Thymus (tissue), 11 donors: Measurements from ENCODE around the gene TLR7. TPM values are rescaled to one million over a fixed set of nuclear protein-coding genes. Genes with fewer than 3 reads are reported as not detected.
A peak's percentile ranks its signal among the peaks of the same experiment; 100 is the strongest.

ENCODE experiments used
- DNase-seq, 9 donors: peaks; one replicate each; pipeline ENCODE4 v3.0.0-alpha.2; 2013; ENCODE audit warnings: low spot score in 9 of 9, low read depth in 6 of 9, missing footprints in 1 of 9
- H3K27ac ChIP-seq, 2 donors: one replicate each; pipeline ENCODE4 v1.5.1; 2013; ENCODE audit warnings: control low read depth in 1 of 2, low read depth in 1 of 2, low read length in 1 of 2, mild to moderate bottlenecking in 1 of 2, moderate library complexity in 1 of 2
- H3K27me3 ChIP-seq, 2 donors: one replicate each; pipeline ENCODE4 v1.5.1; 2013; ENCODE audit warnings: low read length in 1 of 2; ENCODE audit not compliant: control insufficient read depth in 2 of 2, insufficient read depth in 1 of 2
- H3K36me3 ChIP-seq, 2 donors: one replicate each; pipeline ENCODE4 v1.5.1; 2013; ENCODE audit warnings: low read length in 1 of 2, mild to moderate bottlenecking in 1 of 2, moderate library complexity in 1 of 2; ENCODE audit not compliant: control insufficient read depth in 2 of 2, insufficient read depth in 2 of 2
- H3K4me1 ChIP-seq, 2 donors: one replicate each; pipeline ENCODE4 v1.5.1; 2013; ENCODE audit warnings: low read length in 2 of 2; ENCODE audit not compliant: control insufficient read depth in 2 of 2, insufficient read depth in 2 of 2
- H3K4me3 ChIP-seq, 2 donors: one replicate each; pipeline ENCODE4 v1.5.1; 2013; ENCODE audit warnings: low read length in 2 of 2, control low read depth in 1 of 2, mild to moderate bottlenecking in 1 of 2
- H3K9me3 ChIP-seq, 2 donors: one replicate each; pipeline ENCODE4 v1.5.1; 2013; ENCODE audit warnings: low read length in 1 of 2, mild to moderate bottlenecking in 1 of 2; ENCODE audit not compliant: control insufficient read depth in 2 of 2, insufficient read depth in 1 of 2
- WGBS: extraction: QIAGEN DNeasy Blood & Tissue Kit; methylation state at CpG from one replicate; pipeline ENCODE4 v1.1.7; 2013; 5-methylcytosine and 5-hydroxymethylcytosine counted together
- polyA plus RNA-seq: library from polyadenylated mRNA; stranded (reverse); fragments of 200-250 nt; gene quantifications from one replicate; pipeline ENCODE4 v1.2.3, GENCODE V29; 2013
- total RNA-seq: library from RNA; stranded (reverse); fragments of 120-200 nt; gene quantifications from one replicate; pipeline ENCODE4 v1.2.4, GENCODE V29; 2013
- donor health status: healthy.

TLR7 gene
- total and polyA plus RNA-seq, 2 donors = 0.62 to 2.2 TPM

DNA sequence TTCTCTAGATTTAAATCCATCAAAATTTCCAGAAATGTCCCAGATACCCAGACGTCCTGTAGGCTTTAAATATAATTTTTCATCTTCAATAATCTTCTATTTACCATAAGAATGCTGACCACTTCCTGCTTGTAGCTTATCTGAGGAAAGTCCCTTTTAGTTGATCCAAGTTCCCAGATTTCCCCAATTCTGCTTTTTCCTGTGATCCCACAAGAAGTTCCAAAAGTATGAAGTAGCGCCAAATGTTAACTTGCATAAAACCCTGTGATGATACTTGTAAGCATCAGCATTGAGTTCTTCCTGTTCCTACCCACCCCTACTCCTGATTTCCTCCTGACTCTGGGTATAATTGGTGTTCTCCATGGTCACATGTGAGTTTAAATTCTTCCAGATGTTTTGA, 29.0 kb downstream of the TLR7 start:
- Histone ChIP-seq H3K27ac (no peak overlapping the region), H3K4me3 (no peak overlapping the region), H3K4me1 (peaks cover 13 to 43% of the 10 kb centered on the region in 2 donors), H3K27me3 (no peaks in the 10 kb centered on the region), H3K9me3 (no peaks in the 10 kb centered on the region), H3K36me3 (no peaks in the 10 kb centered on the region)
- DNase-seq = no peak
- WGBS = 89% methylated on average over 2 of the region's 2 CpGs

DNA sequence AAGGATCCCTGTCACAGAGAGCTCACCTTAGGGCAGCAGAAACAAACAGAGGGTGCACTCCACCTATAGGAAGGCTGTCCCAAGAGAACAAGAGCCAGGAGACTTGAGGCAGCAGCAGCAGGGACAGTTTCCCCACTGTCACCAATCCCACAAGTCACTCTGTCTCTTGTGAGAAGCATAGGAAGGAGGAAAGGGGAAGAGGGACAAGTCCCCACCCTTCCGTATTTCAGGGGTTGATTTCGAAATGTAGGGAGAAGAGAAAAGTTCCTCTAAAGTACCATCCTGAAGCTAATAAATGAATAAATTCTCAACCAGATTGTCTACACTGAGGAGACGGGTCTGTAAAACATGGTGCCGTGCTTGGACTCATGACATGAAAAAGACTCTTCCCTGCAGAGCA, 30.1 kb downstream of the TLR7 start:
- no peak overlapping the region for H3K27ac ChIP-seq
- H3K9me3 ChIP-seq = no peaks in the 10 kb centered on the region
- H3K4me1 ChIP-seq = peaks cover 11 to 36% of the 10 kb centered on the region in 2 donors
- WGBS = 74% methylated on average over 4 of the region's 4 CpGs
- no peaks in the 10 kb centered on the region for H3K27me3 ChIP-seq
- no peak overlapping the region for H3K4me3 ChIP-seq
- H3K36me3 ChIP-seq = no peaks in the 10 kb centered on the region
- no peak for DNase-seq

DNA sequence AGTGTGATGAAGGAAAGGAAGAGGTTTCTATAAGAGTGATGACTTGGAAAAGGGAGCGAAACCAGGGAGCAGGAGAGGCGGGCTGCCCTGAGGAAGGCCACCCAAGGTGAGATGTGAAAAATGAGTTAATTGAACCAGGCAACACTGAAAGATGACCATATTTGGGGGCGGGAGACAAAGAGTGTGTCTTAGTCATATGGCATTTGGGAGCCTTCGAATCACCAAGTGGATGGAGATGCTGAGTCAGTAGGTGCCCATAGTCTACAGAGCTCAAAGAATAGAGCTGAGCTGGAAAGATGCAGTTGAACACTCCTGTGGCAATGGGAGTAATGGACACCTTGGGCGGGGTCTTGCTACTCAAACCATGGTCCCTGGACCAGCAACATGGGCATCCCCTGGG, 31.2 kb downstream of the TLR7 start:
- Histone ChIP-seq H3K9me3 (no peaks in the 10 kb centered on the region), H3K4me1 (peaks cover 8 to 31% of the 10 kb centered on the region in 2 donors), H3K4me3 (no peak overlapping the region), H3K27ac (no peak overlapping the region), H3K27me3 (no peaks in the 10 kb centered on the region), H3K36me3 (no peaks in the 10 kb centered on the region)
- no peak for DNase-seq
- WGBS = 97% methylated on average over 5 of the region's 5 CpGs

DNA sequence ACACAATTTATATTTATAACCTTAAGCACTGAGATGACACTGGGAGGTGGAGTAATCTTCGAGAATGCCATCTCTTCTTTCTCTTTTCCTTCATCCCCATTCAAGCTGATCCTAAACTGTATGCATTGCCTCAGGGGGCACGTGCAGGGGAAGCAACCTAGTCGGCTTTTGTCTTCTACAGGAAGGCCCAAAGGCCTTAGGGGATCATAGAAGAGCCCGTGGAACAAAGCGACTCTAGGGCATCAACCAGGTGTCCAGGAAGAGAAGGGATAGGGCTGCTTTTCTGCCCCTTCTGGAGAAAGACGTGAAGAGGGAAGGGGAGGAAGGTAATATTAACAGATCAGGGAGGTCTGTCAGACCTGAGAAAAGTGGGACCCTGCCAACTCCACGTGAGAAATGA, 32.6 kb downstream of the TLR7 start:
- H3K4me1 ChIP-seq = peaks cover 5 to 31% of the 10 kb centered on the region in 2 donors
- H3K9me3 ChIP-seq = no peaks in the 10 kb centered on the region
- 79% methylated on average over 7 of the region's 7 CpGs for WGBS
- DNase-seq = no peak
- no peaks in the 10 kb centered on the region for H3K36me3 ChIP-seq
- H3K27ac ChIP-seq = no peak overlapping the region
- H3K4me3 ChIP-seq = no peak overlapping the region
- H3K27me3 ChIP-seq = no peaks in the 10 kb centered on the region

DNA sequence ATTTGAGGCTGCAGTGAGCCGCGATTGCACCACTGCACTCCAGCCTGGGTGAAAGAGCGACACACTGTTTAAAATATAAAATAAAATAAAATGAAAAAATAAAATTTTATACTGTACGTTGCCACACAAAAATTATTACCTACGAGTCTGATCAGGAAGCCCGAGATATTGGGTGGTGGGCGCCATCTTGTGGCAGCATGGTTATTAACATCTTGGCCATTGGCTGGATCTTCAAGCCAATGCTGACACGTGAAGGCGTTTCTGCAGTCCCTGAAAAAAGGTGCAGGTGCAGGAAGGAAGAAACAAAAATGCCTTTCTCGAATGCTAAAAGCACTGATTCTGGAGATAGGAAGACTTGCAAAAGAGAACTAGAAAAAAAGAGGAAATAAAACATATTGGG, 34.6 kb downstream of the TLR7 start:
- 16% methylated on average over 10 of the region's 10 CpGs for WGBS
- Histone ChIP-seq H3K27ac (no peak overlapping the region), H3K36me3 (no peaks in the 10 kb centered on the region), H3K27me3 (no peaks in the 10 kb centered on the region), H3K4me3 (no peak overlapping the region), H3K9me3 (no peaks in the 10 kb centered on the region), H3K4me1 (peaks cover 5 to 25% of the 10 kb centered on the region in 2 donors)
- peak in 8 of 9 donors; percentile 47 to 86 (median 58) for DNase-seq

DNA sequence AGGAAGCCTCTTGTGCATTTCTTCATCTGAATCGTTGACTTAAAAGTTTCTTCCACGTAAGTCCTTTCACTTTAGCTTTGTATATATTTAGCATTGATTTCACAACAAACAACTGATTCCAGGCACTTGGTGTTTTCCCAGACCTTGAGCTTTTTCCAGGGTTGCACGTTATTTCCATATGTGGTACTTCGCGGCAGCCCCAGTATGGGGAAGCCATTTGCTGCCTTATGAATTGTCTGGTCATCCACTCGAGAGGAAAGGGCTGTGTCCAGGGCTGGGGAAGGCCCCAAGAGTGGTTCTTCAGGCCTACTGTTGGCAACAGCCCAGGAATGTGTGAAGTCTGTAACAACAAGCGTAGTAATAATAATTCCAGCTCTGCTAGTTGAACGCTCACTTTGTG, 36.8 kb downstream of the TLR7 start:
- Histone ChIP-seq H3K27me3 (no peaks in the 10 kb centered on the region), H3K9me3 (no peaks in the 10 kb centered on the region), H3K4me1 (peaks cover 5 to 25% of the 10 kb centered on the region in 2 donors), H3K4me3 (no peak overlapping the region), H3K27ac (no peak overlapping the region), H3K36me3 (no peaks in the 10 kb centered on the region)
- WGBS = 92% methylated on average over 8 of the region's 8 CpGs
- no peak for DNase-seq

DNA sequence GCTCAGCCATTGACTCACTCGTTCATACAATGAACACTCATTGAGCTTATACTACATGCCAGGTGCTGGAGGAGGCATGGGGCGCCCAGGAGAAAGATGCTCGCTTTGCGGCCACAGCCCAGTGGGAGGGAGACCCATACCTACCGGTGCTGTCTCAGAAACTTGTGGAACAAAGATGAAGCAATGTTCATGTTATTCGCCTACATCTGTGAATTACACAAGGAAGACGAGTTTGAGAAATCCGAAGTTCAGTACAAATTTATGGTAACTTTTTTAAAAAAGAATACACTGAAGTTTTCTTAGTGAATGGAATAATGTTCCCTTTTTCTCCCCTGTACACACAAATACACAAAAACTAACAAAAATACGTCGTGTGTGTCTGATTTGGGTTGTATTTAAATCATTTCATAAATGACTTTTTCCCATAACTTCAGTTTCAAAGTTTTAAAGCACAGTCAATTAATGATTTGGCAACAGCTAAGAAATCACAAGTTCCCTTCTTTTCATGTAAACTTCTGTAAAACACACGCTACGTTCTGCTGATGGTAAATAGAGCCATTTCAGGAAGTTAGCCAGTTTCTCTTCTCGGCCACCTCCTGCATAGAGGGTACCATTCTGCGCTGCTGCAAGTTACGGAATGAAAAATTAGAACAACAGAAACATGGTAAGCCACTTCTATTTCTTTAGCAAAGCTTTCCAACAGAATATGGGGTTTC, 39.3 kb downstream of the TLR7 start, which contains the start of gene TLR8:
Gene TLR8 (plus strand): TSS at position 575 of the 716 bp plus-strand sequence. CDS start 87 bp downstream, at position 662.
- H3K4me3 ChIP-seq = no peak within 1 kb of the TSS

DNA sequence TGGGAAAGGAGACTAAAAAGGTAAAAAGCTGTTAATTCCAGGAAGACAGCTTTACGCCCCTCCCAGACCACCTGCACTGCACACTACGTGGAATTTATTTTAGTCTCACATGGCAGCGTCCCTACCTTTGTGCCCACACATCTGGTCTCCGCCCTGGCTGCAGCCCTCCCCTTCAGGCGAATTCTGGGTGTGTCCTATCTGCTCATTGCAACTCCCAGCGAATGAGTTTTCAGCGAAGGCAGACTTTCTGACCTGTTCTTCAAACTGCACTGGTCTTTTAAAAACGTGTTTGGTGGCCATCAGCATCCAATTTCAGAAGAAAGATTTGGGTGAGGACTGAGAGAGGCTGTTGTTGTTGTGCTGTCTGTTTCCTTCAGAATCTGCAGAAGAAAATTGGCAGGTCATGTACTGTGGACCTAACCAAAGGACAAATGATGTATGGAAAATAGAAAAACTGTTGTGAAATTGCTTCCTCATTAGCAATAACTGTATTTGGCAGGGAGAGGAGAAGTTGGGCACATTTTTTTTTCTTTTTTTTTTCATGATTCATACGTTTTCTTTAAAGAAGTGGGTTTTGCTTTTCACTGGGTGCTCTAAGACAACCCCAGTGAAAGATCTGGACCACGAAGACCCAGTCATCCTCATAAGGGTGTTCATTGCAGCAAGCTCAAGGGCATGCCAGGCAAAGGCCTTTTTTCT, 43.7 kb downstream of the TLR7 start:
- 7% methylated on average over 10 of the region's 10 CpGs for WGBS
- DNase-seq = peak in 1 of 9 donors; percentile 44
- Histone ChIP-seq H3K27ac (peak overlapping the region in 1 of 2 donors; percentile 70), H3K4me1 (peaks cover 5 to 25% of the 10 kb centered on the region in 2 donors), H3K4me3 (no peak overlapping the region), H3K27me3 (no peaks in the 10 kb centered on the region), H3K36me3 (no peaks in the 10 kb centered on the region), H3K9me3 (no peaks in the 10 kb centered on the region)

More for the DNA sequence above, 39.3 kb downstream of the TLR7 start, which contains the start of gene TLR8:
- WGBS = 95% methylated on average over 15 of the region's 15 CpGs
- Histone ChIP-seq H3K27me3 (no peaks in the 10 kb centered on the region), H3K4me1 (peaks cover 5 to 30% of the 10 kb centered on the region in 2 donors), H3K27ac (no peak within 1 kb of the TSS), H3K9me3 (no peaks in the 10 kb centered on the region), H3K36me3 (no peaks in the 10 kb centered on the region)
- no peak for DNase-seq

DNA sequence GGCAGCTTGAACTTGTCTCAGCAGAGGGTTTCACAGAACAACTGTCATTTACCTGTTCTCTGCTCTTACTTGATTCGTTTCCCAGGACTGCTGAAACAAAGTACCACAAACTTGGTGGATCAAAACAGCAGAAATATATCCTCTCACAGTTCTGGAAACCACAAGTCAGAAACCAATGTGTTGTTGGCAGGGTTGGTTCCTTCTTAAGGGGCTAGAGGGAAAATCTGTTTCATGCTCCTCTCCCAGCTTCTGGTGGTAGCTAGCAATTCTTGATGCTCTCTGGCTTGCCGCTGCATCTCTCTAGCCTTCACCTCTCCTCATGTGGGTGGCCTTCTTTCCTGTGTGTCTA, 44.2 kb downstream of the TLR7 start:
- peak overlapping the region in 1 of 2 donors; percentile 70 for H3K27ac ChIP-seq
- H3K4me3 ChIP-seq = no peak overlapping the region

More for the DNA sequence above, 44.2 kb downstream of the TLR7 start:
- H3K9me3 ChIP-seq = no peaks in the 10 kb centered on the region
- no peaks in the 10 kb centered on the region for H3K36me3 ChIP-seq
- 10% methylated on average over 2 of the region's 2 CpGs for WGBS
- H3K4me1 ChIP-seq = peaks cover 5 to 25% of the 10 kb centered on the region in 2 donors
- no peaks in the 10 kb centered on the region for H3K27me3 ChIP-seq
- peak in 1 of 9 donors; percentile 42 for DNase-seq
